Activated CD4-positive, alpha-beta memory T cell treated with anti-CD3 and anti-CD28 coated beads, Interleukin-2, amount 10 ng/mL, durations not matched to agents 7 days and 5 days (primary cell): ENCODE results near the gene PDCD1. TPM values are rescaled to one million over a fixed set of nuclear protein-coding genes. Genes with fewer than 3 reads are reported as not detected.

ENCODE experiments used
- CTCF ChIA-PET: fragments of 350-600 bp; sonication (Branson Sonifier 250); formaldehyde crosslinking; loops from one replicate; lab custom pipeline; 2021; ENCODE audit warnings: antibody characterized with exemption, inconsistent platforms; lab: Charles Lee
- POLR2A ChIA-PET: fragments of 350-600 bp; sonication (Branson Sonifier 250); formaldehyde crosslinking; loops from one replicate; lab custom pipeline; 2021; ENCODE audit warnings: antibody characterized with exemption; lab: Charles Lee
- DNase-seq: peaks from one replicate; pipeline ENCODE4 v3.0.0-alpha.2; 2020
- H3K27ac Mint-ChIP-seq: one replicate; pipeline ENCODE4 v1.8.0; 2021; ENCODE audit warnings: mild to moderate bottlenecking, mixed read lengths
- H3K27me3 Mint-ChIP-seq: one replicate; pipeline ENCODE4 v1.8.0; 2021; ENCODE audit warnings: mixed read lengths
- H3K36me3 Mint-ChIP-seq: one replicate; pipeline ENCODE4 v1.8.0; 2021; ENCODE audit warnings: low read depth, mixed read lengths
- H3K4me1 Mint-ChIP-seq: one replicate; pipeline ENCODE4 v1.8.0; 2021; ENCODE audit warnings: mixed read lengths
- H3K4me3 Mint-ChIP-seq: one replicate; pipeline ENCODE4 v1.8.0; 2021; ENCODE audit warnings: mild to moderate bottlenecking, mixed read lengths
- H3K9me3 Mint-ChIP-seq: one replicate; pipeline ENCODE4 v1.8.0; 2021; ENCODE audit warnings: mixed read lengths
- total RNA-seq, 2 experiments: library from RNA; stranded (reverse); gene quantifications; one replicate each; pipeline ENCODE4 v1.2.3, GENCODE V29; 2021

PDCD1 gene
- total RNA-seq, 2 experiments from 2014 or later = 17.2 to 17.9 TPM

GRCh38 chr2:241901018-241901380 lies 42.3 kb upstream of the PDCD1 start:
- peaks cover 3% of the 10 kb centered on the region for H3K9me3 Mint-ChIP-seq
- CTCF ChIA-PET = no interaction called here
- H3K27me3 Mint-ChIP-seq = no peaks in the 10 kb centered on the region
- H3K4me1 Mint-ChIP-seq = peaks cover 2% of the 10 kb centered on the region
- no peak overlapping the region for H3K27ac Mint-ChIP-seq
- POLR2A ChIA-PET = no interaction called here
- H3K36me3 Mint-ChIP-seq = no peaks in the 10 kb centered on the region
- H3K4me3 Mint-ChIP-seq = no peak overlapping the region
- no peak for DNase-seq

- no peak for DNase-seq
- Mint-ChIP-seq H3K27me3 (no peaks in the 10 kb centered on the region), H3K9me3 (peaks cover 3% of the 10 kb centered on the region), H3K4me1 (peaks cover 2% of the 10 kb centered on the region), H3K4me3 (no peak overlapping the region), H3K27ac (no peak overlapping the region), H3K36me3 (no peaks in the 10 kb centered on the region)
- ChIA-PET POLR2A (no interaction called here), CTCF (no interaction called here)
Measured at GRCh38 chr2:241900251-241901017, 41.7 kb upstream of the PDCD1 start.

GRCh38 chr2:241898463-241899270 lies 40.0 kb upstream of the PDCD1 start:
- H3K27me3 Mint-ChIP-seq = no peaks in the 10 kb centered on the region
- no peak overlapping the region for H3K27ac Mint-ChIP-seq
- H3K4me1 Mint-ChIP-seq = peaks cover 2% of the 10 kb centered on the region
- no peak for DNase-seq
- peaks cover 3% of the 10 kb centered on the region for H3K9me3 Mint-ChIP-seq
- ChIA-PET POLR2A (no interaction called here), CTCF (no interaction called here)
- no peaks in the 10 kb centered on the region for H3K36me3 Mint-ChIP-seq
- H3K4me3 Mint-ChIP-seq = no peak overlapping the region

GRCh38 chr2:241897231-241897916 lies 38.7 kb upstream of the PDCD1 start:
- ChIA-PET POLR2A (no interaction called here), CTCF (no interaction called here)
- Mint-ChIP-seq H3K4me3 (no peak overlapping the region), H3K36me3 (no peaks in the 10 kb centered on the region), H3K9me3 (peaks cover 3% of the 10 kb centered on the region), H3K27me3 (no peaks in the 10 kb centered on the region), H3K4me1 (peaks cover 2% of the 10 kb centered on the region), H3K27ac (peak overlapping the region; percentile 44)
- DNase-seq = no peak

DNA sequence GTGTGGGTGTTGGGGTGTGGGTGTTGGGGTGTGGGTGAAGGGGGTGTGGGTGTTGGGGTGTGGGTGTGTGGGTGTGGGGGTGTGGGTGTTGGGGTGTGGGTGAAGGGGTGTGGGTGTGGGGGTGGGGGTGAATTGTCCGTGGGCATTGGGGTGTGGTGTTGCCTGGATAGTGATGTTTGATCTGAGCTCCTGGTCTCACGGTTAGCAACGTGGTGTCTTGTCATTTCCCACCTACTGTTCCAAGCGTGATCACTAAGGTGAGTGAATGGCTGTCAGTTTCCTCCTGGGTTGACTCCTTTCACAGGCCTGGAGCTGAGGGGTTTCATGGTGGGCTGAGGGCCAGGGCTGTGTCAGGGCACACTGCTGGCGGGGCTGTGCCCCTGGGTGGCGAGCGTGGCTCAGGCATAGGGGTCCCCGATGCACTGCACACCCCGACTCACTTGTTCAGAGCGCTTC lies 38.1 kb upstream of the PDCD1 start:
- Mint-ChIP-seq H3K36me3 (no peaks in the 10 kb centered on the region), H3K27me3 (no peaks in the 10 kb centered on the region), H3K9me3 (peaks cover 3% of the 10 kb centered on the region), H3K4me3 (no peak overlapping the region), H3K4me1 (peaks cover 2% of the 10 kb centered on the region), H3K27ac (no peak overlapping the region)
- ChIA-PET CTCF (no interaction called here), POLR2A (no interaction called here)
- DNase-seq = no peak

GRCh38 chr2:241895712-241896641 lies 37.3 kb upstream of the PDCD1 start:
- CTCF ChIA-PET = no interaction called here
- no peak for DNase-seq
- H3K27me3 Mint-ChIP-seq = no peaks in the 10 kb centered on the region
- no peak overlapping the region for H3K4me3 Mint-ChIP-seq
- H3K27ac Mint-ChIP-seq = peak overlapping the region; percentile 69
- peaks cover 2% of the 10 kb centered on the region for H3K4me1 Mint-ChIP-seq
- H3K36me3 Mint-ChIP-seq = no peaks in the 10 kb centered on the region
- POLR2A ChIA-PET = no interaction called here
- peaks cover 3% of the 10 kb centered on the region for H3K9me3 Mint-ChIP-seq

DNA sequence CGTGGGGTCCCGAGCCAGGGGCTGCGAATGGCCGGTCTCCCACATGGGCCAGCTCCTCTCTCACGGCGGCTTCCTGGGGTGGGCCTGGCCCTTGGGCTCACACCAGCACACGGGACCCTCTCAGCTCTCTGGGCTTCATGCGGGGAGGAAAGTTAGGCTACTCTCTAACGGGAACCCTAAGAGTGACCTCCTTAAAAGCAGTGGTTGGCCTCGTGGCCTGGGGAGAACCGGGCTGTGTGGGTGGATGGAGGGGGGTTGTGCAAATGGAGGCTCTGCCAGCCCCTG lies 36.7 kb upstream of the PDCD1 start:
- Mint-ChIP-seq H3K4me1 (peaks cover 2% of the 10 kb centered on the region), H3K36me3 (no peaks in the 10 kb centered on the region), H3K27ac (no peak overlapping the region), H3K27me3 (no peaks in the 10 kb centered on the region), H3K4me3 (no peak overlapping the region), H3K9me3 (peaks cover 3% of the 10 kb centered on the region)
- ChIA-PET POLR2A (no interaction called here), CTCF (no interaction called here)
- no peak for DNase-seq

DNA sequence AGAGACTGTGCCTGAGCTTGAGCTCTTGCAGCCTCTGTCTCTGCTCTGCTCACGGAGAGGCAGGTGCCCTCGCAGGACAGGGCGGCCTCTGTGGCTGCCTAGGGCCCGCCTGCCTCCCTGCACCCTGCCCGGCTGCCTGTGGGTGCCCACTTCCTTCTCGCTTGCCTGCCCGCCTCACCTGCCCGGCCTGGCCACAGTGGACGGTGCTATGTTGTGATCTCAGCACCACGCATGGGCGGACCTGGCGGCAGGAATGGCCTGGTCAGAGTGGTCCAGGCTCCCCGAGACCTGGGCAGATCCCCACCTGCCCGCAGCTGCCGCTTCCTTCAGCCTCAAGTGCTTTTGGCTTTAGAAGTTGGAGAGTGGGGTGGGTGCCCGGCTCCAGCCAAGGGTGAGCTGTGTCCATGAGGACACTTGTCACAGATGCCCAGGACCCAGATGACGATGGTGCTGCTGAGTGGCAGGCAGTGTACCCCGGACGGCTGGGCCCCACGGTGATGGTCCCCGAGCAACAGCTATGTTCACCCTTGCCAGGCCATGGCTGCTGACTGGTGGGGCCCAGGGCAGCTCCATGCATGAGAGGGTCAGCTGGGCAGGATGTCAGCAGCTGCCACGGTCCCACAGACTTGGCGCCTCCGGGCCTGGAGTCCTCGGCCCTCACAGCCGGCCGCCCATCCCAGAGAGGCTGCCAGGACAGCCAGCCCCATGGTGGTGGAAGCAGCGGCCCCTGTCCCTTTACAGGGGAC lies 36.2 kb upstream of the PDCD1 start:
- Mint-ChIP-seq H3K36me3 (no peaks in the 10 kb centered on the region), H3K4me3 (no peak overlapping the region), H3K27me3 (no peaks in the 10 kb centered on the region), H3K27ac (no peak overlapping the region), H3K9me3 (peaks cover 3% of the 10 kb centered on the region), H3K4me1 (peaks cover 2% of the 10 kb centered on the region)
- POLR2A ChIA-PET = no interaction called here
- CTCF ChIA-PET = no interaction called here
- no peak for DNase-seq

DNA sequence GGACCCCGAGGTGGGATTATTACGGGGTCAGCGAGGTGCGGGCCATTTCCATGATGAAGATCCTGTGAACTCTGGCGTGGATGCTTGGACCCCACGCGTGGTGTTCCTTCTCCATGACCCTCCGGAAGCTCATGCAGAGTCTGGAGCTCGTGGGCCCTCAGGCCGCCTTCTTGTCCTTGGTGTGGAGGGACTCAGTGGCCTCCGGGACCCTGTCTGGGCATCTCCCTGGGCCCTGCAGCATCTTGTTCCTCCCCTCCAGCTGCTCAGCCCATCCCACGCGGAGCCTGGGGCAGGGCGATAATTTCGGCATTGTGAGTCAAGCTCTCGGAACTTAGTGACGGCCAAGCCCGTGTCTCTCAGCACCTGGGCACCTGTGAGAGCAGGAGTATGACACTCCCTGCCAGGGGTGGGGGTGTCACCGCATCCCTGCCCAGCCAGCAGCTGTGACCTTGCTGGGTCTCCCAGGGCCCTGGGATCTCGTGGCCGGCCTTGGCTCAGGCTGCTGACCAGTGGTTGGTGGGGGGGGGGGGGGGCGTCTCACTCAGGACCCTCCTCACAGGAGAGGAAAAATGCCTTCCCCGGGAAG lies 35.5 kb upstream of the PDCD1 start:
- POLR2A ChIA-PET = no interaction called here
- peaks cover 3% of the 10 kb centered on the region for H3K9me3 Mint-ChIP-seq
- H3K27me3 Mint-ChIP-seq = no peaks in the 10 kb centered on the region
- no peak for DNase-seq
- H3K27ac Mint-ChIP-seq = no peak overlapping the region
- peaks cover 4% of the 10 kb centered on the region for H3K4me1 Mint-ChIP-seq
- CTCF ChIA-PET = no interaction called here
- peaks cover 2% of the 10 kb centered on the region for H3K36me3 Mint-ChIP-seq
- no peak overlapping the region for H3K4me3 Mint-ChIP-seq

- Mint-ChIP-seq H3K4me3 (no peak overlapping the region), H3K9me3 (peaks cover 3% of the 10 kb centered on the region), H3K4me1 (peaks cover 7% of the 10 kb centered on the region), H3K27ac (no peak overlapping the region), H3K36me3 (peaks cover 3% of the 10 kb centered on the region), H3K27me3 (no peaks in the 10 kb centered on the region)
- DNase-seq = no peak
- ChIA-PET POLR2A (no interaction called here), CTCF (no interaction called here)
Measured at GRCh38 chr2:241893265-241893664, 34.6 kb upstream of the PDCD1 start.

GRCh38 chr2:241892299-241893137 lies 33.8 kb upstream of the PDCD1 start:
- Mint-ChIP-seq H3K4me1 (peaks cover 10% of the 10 kb centered on the region), H3K4me3 (no peak overlapping the region), H3K9me3 (peaks cover 5% of the 10 kb centered on the region), H3K36me3 (peaks cover 7% of the 10 kb centered on the region), H3K27ac (no peak overlapping the region), H3K27me3 (no peaks in the 10 kb centered on the region)
- no peak for DNase-seq
- CTCF ChIA-PET = no interaction called here
- POLR2A ChIA-PET = no interaction called here
